H1 (cell line): ENCODE measurements around the gene PKDREJ. TPM values are rescaled to one million over a fixed set of nuclear protein-coding genes. Genes with fewer than 3 reads are reported as not detected.

Experiments used
- CHD7 ChIP-seq: fragments of 300-600 bp; sonication (generic); IDR thresholded peaks from 2 replicates; pipeline ENCODE4 v1.7.1; 2012; ENCODE audit warnings: low read length, moderate library complexity, mild to moderate bottlenecking, inconsistent platforms; ENCODE audit not compliant: insufficient replicate concordance
- CREB1 ChIP-seq: IDR thresholded peaks from 2 replicates; pipeline ENCODE4 v1.6.1; 2012; ENCODE audit warnings: inconsistent platforms
- EP300 ChIP-seq, 2 experiments: IDR thresholded peaks; 1 replicate in 1 of 2; 2 replicates in 1 of 2; pipeline ENCODE4 v1.6.1; 2011 to 2012; ENCODE audit warnings: low read depth in 2 of 2, low read length in 2 of 2, mild to moderate bottlenecking in 2 of 2, borderline replicate concordance in 1 of 2, inconsistent platforms in 1 of 2, moderate library complexity in 1 of 2
- HDAC6 ChIP-seq: IDR thresholded peaks from one replicate; pipeline ENCODE4 v1.7.1; 2012; ENCODE audit warnings: low read depth, mild to moderate bottlenecking, inconsistent platforms, low read length, moderate library complexity
- KDM1A ChIP-seq: fragments of 200-600, 300-600 bp; sonication (generic); IDR thresholded peaks from 2 replicates; pipeline ENCODE4 v1.7.1; 2016; ENCODE audit warnings: mild to moderate bottlenecking, low read length, borderline replicate concordance
- RNF2 ChIP-seq: fragments of 200-900, 300-1000 bp; sonication (generic); IDR thresholded peaks from 2 replicates; pipeline ENCODE4 v1.7.1; 2016; ENCODE audit warnings: borderline replicate concordance, low read depth, mild to moderate bottlenecking, antibody characterized with exemption, low read length; ENCODE audit not compliant: poor library complexity, severe bottlenecking; ENCODE audit errors: missing control alignments
- SAP30 ChIP-seq: fragments of 300-600 bp; sonication (generic); IDR thresholded peaks from 2 replicates; pipeline ENCODE4 v1.7.1; 2012; ENCODE audit warnings: low read length, moderate library complexity, mild to moderate bottlenecking, inconsistent platforms; ENCODE audit not compliant: insufficient read depth, insufficient replicate concordance
- SIRT6 ChIP-seq: IDR thresholded peaks from one replicate; pipeline ENCODE4 v1.7.1; 2012; ENCODE audit warnings: low read length, inconsistent platforms
- ZNF274 ChIP-seq: IDR thresholded peaks from 2 replicates; pipeline ENCODE4 v1.7.0; 2012; ENCODE audit warnings: low read length, borderline replicate concordance; ENCODE audit errors: extremely low read depth
- polyA plus RNA-seq, 7 experiments: library from polyadenylated mRNA; depleted of rRNA in 3 of 7; stranded (reverse) in 5 of 7; unstranded in 2 of 7; fragments of >200 nt in 5 of 7; fragments of 200-250 nt in 2 of 7; gene quantifications; 1 replicate in 5 of 7; 2 replicates in 1 of 7; 4 replicates in 1 of 7; pipeline versions ENCODE4 v1.2.1 to v1.2.3, GENCODE V29; 2011 to 2013; ENCODE audit warnings: missing spikeins in 2 of 7, mixed read lengths in 2 of 7
- total RNA-seq: library from RNA; stranded (reverse); fragmentation: NEBNext Ultra II Directional; extraction: Animal tissue kit (Norgen Biotek cat#: 25700); gene quantifications from 2 replicates; pipeline ENCODE4 v1.2.1, GENCODE V29; 2021

PKDREJ gene
- total and polyA plus RNA-seq, 2 of the 8 experiments (the other 6 are each of a cell fraction or from before 2014, with no cell fraction given): 0.02 to 0.04 TPM

GRCh38 chr22:46250035-46250782 lies 12.9 kb downstream of the PKDREJ start, which contains the start of gene CDPF1 (continued):
- no peak for TF ChIP-seq CHD7
- no peak for TF ChIP-seq SAP30
- 0 out of 2 replicates have a peak, but pooled peaks have one; percentile 1 for TF ChIP-seq CREB1
- no peak for TF ChIP-seq HDAC6
- TF ChIP-seq RNF2: no peak
- no peak for TF ChIP-seq ZNF274
- no peak for TF ChIP-seq SIRT6
- TF ChIP-seq KDM1A: no peak
- TF ChIP-seq EP300 (IDR thresholded peaks at IDR 0.05; ENCODE audit: borderline replicate concordance in 1 of 2, low read depth in 2 of 2, low read length in 2 of 2): no peak
